SK-N-SH (cell line): ENCODE measurements around the gene ATP6V0A1.

Source experiments
- CTCF ChIP-seq: fragments of 200-600 bp; sonication (generic); IDR thresholded peaks from 2 replicates; pipeline ENCODE4 v1.6.1; 2017; ENCODE audit warnings: antibody characterized with exemption, mild to moderate bottlenecking, moderate library complexity
- EP300 ChIP-seq, 2 experiments: IDR thresholded peaks; 2 replicates each; pipeline versions ENCODE4 v1.4.0 to v1.6.1; 2012; ENCODE audit warnings: borderline replicate concordance in 1 of 2, low read depth in 1 of 2, low read length in 1 of 2
- GABPA ChIP-seq: IDR thresholded peaks from 2 replicates; pipeline ENCODE4 v1.4.0; 2012; ENCODE audit warnings: low read depth, mild to moderate bottlenecking
- GATA2 ChIP-seq: sonication (generic); formaldehyde crosslinking; IDR thresholded peaks from 2 replicates; pipeline ENCODE4 v1.5.0; 2020; ENCODE audit warnings: mild to moderate bottlenecking, missing genetic modification reagents
- MXI1 ChIP-seq: IDR thresholded peaks from 2 replicates; pipeline ENCODE4 v1.6.1; 2012; ENCODE audit warnings: mild to moderate bottlenecking, low read depth, low read length, improper control_type of control experiment
- REST ChIP-seq: IDR thresholded peaks from 2 replicates; pipeline ENCODE4 v1.6.1; 2012; ENCODE audit warnings: mild to moderate bottlenecking, low read depth, low read length, moderate library complexity
- USF2 ChIP-seq: fragments of 150-350 bp; IDR thresholded peaks from 2 replicates; pipeline ENCODE4 v1.6.1; 2017; ENCODE audit warnings: antibody characterized with exemption, low read length, low read depth, borderline replicate concordance
- TF ChIP-seq, protein P1 (sequence below): IDR thresholded peaks from 2 replicates; pipeline ENCODE4 v1.4.0; 2012; ENCODE audit warnings: low read depth

GRCh38 chr17:42424991-42425610, 33.6 kb upstream of the ATP6V0A1 start:
- no peak for TF ChIP-seq CTCF
- no peak for TF ChIP-seq GABPA
- TF ChIP-seq USF2 = no peak
- TF ChIP-seq EP300 (IDR thresholded peaks at IDR 0.05; ENCODE audit: borderline replicate concordance in 1 of 2, low read depth in 1 of 2, low read length in 1 of 2) = no peak
- TF ChIP-seq MXI1 = no peak
- TF ChIP-seq, protein P1, sequence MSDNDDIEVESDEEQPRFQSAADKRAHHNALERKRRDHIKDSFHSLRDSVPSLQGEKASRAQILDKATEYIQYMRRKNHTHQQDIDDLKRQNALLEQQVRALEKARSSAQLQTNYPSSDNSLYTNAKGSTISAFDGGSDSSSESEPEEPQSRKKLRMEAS = no peak
- TF ChIP-seq REST = no peak
- TF ChIP-seq GATA2 (CRISPR knock-in tag) = no peak
